GM18909 (cell line): ENCODE measurements around the gene GRM1.

ENCODE experiments used
- ATAC-seq: cut with Tn5 transposase; IDR thresholded peaks from one replicate; pipeline ENCODE4 v1.9.1; 2021; ENCODE audit warnings: mild to moderate bottlenecking; ENCODE audit not compliant: unreplicated experiment, poor library complexity

Gene GRM1

GRCh38 chr6:146433881-146434731 lies 405.2 kb downstream of the GRM1 start:
- ATAC-seq: no peak

GRCh38 chr6:146434732-146435390 lies 406.0 kb downstream of the GRM1 start:
- no peak for ATAC-seq

GRCh38 chr6:146441907-146442306 lies 413.0 kb downstream of the GRM1 start:
- no peak for ATAC-seq

- no peak for ATAC-seq
These were observed 415.3 kb downstream of the GRM1 start for GRCh38 chr6:146444189-146444588.

DNA sequence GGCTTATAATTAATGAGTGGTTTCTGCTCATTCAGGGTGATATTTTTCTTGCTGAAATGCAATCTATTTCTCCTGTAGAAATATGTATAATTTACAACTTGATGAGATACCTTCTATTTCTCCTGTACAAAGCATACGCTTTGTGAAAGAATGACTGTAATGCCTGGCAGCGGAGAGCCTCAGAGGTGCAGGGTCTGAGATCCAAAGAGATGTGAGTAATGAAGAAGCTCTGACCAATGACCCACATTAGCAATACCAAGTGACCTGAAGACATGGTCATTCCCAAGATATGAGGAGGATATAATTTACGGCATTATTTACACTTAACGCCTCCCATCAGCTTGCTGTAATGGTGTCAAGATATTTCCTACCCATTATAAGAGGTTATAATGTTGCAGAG lies 416.4 kb downstream of the GRM1 start:
- no peak for ATAC-seq

DNA sequence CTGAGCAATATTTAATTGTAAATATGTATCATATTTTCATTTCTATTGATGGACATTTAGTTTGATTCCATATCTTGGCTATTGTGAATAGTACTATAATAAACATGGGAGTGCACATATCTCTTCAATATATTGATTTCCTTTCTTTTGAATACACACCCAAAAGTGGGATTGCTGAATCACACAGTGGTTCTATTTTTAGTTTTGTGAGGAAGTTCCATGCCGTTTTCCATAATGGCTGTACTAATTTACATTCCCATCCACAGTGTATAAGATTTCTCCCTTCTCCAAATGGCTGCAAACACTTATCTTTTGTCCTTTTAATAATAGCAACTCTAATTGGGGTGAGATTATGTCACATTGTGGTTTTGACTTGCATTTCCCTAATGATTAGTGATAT lies 428.0 kb downstream of the GRM1 start:
- ATAC-seq: no peak

DNA sequence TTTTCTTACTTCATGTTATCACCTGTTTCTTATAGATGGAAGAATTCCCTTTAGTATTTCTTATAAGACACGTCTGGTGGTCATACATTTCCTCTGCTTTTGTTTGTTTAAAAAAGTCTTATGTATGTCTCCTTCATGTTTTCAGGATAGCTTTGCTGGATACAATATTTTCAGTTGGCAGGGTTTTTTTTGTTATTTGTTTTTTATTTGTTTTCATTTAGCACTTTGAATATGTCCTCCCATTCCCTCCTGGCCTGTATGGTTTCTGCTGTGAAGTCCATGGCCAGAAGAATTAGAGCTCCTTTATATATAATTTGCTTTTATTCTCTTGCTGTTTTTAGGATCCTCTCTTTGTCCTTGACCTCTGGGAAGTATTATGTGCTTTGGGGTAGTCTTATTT lies 432.1 kb downstream of the GRM1 start:
- ATAC-seq: no peak

GRCh38 chr6:146470091-146470770 lies 441.4 kb downstream of the GRM1 start:
- no peak for ATAC-seq

- ATAC-seq: no peak
These were observed 444.1 kb downstream of the GRM1 start for GRCh38 chr6:146472918-146473317.

GRCh38 chr6:146481527-146481926 lies 452.7 kb downstream of the GRM1 start:
- ATAC-seq: no peak

DNA sequence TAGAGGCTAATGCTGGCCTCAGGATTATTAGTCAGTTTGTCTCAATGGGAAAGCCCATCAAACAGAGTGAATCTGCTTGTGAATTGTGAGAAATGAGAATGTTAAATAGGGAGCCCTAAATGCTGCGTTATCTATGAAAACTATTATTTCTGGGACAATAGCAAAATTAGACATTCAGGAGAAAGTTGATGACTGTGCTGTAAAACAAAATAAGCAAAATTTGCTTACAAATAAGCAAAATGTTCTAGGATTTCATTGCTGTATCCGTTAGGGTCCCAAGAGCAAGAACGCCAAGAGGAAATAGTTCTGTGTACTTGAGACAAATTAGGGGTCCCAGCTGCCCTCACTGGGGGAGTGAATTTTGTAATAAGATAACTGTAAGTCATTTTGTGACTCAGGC lies 455.5 kb downstream of the GRM1 start:
- ATAC-seq: no peak
